Activated T-cell treated with anti-CD3 and anti-CD28 coated beads for 1 hour (primary cell): ENCODE data around the gene COPE.

Source experiments
- DNase-seq: peaks from one replicate; pipeline ENCODE4 v3.0.0-alpha.2; 2020; ENCODE audit warnings: low read depth

The COPE gene

DNA sequence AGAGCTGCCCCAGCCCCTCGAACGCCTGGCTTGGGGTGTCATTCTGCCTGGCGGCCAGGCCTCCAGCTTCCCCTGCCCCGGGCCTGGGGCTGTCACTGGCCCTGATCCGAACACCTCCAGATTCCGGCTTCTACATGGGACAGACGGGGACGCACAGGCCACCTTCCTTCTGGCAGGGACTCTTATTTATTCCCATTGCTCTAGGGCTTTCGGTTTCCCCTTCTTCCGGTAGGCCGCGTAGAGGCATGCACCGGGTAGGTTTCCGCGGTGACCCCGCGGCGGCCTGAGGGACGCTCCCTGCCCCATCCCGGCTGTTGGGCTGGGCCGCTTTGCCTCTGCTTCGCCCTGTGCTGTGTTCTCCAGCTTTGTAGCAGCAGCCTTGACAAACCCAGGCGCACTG, 51.4 kb downstream of the COPE start:
- DNase-seq, result no peak

DNA sequence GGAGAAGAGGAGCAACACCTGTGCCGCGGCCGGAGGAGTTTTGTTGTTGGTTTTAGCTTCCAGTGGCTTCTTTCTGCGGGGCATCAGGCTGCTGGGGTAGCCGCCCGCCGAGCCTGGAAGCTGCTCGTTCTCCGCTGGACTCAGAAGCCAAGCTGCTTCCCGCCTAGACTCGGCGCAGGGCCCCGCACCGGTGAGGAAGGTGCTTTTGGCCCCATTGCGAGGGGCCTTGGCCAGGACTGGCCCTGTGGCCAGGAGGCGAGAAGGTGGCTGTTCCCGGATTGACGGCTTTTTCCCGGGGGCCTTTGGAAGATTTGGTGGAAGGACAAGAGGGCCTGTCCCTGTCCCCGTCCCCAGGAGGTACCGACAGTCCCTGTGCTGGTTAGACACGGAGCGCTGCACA, 52.0 kb downstream of the COPE start:
- no peak for DNase-seq

DNA sequence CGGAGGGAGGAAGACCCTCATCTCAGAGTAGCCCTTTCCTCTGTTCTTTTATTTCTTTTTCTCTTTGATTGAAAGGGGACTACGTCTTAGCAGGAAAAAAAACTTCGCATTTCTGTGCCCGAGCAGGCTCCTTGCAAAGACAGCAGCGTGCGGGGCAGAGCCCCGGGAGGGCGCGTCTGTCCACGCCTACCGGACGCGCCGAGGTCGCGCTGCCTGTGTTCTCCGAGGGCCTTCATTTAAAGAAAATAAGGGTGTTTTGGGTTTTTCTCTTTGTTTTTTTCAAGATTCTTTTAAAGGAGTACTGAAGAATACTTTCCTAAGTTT, 52.4 kb downstream of the COPE start:
- no peak for DNase-seq

DNA sequence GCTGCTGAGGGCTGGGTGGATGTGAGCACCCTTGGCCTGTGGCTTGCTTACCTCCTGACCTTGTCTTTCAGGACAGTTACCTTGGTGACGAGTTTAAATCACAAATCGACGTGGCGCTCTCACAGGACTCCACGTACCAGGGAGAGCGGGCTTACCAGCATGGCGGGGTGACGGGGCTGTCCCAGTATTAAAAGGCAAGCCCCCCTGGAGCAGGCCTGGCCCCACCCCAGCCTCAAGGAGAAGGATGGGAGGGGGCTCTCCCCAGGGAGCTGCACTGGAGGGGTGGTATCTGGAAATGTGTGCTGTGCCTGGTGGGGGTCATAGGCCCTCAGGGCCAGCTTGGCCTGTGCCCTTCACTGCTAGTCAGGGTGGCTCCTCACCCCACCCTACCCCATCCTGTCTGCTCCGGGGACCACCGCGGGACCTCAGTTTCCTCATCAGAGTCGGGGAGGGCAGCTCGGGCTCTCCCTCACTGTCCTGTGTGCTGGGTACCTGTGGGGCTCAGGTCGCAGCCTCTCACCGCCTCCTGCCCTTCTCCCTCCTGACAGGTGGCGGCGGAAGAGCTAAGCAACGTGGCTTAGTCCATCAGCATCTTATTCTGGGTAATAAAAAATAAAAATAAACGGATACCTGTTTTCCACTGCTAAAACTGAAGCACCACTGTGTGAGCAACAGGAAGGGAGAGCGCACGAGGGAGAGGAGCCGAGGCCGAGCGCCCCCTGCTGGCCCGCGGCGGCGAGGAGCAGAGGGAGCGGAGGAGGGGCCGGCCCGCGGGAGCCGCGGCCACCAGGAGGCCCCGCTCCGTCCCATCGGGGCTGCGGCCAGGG, 53.0 kb downstream of the COPE start:
- peak; percentile 51 for DNase-seq

DNA sequence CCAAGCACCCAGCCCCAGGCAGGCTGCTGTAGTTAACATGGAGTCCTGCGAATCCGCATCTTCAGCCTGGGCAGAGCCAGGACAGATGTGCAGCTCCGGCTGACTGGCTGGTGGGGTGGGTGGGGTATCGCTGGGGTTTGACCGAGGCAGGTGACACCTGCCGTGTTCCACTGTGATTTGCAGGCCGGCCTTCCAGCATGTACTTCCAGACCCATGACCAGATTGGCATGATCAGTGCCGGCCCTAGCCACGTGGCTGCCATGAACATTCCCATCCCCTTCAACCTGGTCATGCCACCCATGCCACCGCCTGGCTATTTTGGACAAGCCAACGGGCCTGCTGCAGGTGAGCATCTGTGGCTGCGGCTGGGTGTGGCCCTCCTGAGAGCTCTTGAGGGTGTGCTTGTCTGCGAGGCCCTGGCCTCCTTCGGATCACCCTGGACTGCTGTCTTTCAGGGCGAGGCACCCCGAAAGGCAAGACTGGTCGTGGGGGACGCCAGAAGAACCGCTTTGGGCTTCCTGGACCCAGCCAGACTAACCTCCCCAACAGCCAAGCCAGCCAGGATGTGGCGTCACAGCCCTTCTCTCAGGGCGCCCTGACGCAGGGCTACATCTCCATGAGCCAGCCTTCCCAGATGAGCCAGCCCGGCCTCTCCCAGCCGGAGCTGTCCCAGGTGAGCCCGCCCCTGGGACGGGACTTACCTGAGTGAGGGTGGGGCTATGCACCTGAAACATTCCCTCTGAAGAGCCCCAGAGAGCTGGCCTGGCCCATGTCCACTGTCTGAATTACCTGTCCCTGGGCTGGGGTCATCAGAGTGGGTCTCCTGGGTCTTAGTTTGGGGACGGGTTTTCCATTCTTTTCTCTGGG, 53.8 kb downstream of the COPE start:
- DNase-seq, result no peak

DNA sequence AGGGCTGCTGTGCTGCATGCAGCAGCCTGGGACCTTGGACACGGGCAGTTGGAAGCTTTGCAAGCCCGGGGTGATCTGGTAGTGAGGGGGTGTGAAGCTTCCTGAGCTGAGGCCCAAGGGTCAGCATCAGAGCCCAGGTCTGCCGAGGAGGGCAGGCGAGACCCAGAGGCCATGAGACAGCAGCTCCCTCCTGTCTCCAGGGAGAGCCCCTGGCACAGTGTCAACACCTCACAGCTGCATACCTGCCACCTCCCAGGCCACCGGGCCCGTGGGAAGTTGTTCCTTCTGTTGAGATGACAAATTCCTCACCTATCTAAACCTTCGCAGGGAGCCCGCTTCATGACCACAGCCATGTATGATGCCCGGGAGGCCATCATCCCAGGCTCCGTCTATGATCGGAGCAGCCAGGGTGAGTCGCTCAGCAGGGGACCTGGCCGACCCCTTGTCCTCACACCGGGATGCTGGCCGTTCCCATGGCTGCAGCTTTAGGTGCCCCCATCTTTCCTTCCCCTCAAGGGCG, 55.3 kb downstream of the COPE start:
- DNase-seq, result no peak

DNA sequence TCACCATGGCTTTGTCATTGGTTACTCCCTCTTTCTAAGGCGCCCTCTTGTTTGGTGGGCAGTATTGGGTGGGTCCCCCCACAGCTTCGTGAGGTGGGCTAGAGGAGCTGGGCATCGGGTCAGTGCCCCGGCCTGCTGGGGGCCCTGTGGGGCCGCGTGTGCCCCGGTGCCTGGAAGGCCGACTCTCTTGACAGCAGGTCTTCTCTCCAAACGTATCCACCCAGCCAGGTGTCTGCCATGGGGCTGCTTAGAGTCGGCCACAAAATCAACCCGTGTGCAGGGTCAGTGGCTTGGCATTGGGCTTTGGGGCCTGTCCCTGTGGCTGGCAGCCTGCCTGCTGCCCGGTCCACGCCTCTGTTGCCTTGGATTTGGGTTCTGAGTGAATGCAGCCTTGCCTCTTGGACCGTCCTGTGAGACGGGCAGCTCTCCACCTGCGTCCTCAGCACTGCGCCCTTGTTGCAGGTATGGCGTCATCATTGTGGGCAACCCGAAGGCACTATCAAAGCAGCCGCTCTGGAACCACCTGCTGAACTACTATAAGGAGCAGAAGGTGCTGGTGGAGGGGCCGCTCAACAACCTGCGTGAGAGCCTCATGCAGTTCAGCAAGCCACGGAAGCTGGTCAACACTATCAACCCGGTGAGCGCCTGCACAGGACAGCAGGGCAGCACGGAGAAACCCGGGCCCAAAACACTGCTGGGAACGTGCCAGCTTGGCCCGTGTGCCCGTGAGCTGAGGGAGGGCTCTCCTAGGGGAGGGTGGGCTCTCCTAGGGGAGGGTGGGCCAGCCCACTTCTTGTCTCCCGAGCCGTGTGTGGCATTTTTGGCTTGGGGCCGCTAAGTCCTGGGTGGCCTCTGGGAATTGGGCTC, 56.0 kb downstream of the COPE start:
- no peak for DNase-seq

DNA sequence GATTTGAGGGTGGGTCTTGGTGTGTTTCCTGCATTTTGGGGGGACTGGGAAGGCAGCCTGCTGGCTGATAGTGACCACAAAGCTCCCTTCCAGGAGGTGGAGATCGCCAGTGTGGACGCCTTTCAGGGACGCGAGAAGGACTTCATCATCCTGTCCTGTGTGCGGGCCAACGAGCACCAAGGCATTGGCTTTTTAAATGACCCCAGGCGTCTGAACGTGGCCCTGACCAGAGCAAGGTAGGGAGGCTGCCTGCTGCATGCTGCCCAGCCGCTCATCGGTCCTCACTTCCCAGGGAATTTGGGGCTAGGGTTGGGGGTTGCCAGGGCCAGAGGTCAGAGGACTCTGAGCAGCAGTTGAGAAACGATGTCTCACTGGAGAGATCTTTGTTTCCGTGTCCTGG, 57.3 kb downstream of the COPE start:
- no peak for DNase-seq

DNA sequence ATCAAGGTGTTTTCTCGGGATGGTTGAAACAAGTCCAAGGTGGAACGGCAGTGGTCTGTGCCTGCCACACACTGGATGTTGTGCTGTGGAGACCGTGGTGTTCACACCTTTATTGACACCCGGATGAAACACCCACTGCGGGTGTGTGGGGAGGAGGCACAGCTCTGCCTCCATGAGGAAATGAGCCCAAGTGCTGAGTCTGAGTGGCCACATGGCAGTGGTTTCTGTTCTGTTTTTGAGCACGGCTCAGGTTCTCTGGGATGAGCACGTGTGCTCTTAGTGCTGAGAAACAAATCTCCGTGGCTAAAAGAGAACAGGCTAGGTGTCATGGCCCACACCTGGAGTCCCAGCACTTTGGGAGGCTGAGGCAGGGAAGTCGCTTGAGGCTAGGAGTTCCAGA, 58.0 kb downstream of the COPE start:
- no peak for DNase-seq

DNA sequence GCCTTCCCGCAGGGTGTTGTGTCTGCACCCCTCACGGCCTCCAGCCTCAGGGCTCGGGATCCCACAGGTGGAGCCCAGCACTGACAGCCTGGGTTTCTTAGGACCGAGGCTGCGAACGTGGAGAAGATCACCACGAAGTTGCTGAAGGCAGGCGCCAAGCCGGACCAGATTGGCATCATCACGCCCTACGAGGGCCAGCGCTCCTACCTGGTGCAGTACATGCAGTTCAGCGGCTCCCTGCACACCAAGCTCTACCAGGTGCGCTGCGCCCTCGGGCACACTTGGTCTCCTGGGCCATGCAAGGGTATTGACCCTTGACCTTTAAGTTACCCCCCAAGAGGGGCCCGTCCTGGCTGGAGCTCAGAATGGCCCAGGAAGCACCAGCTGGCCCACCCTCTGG, 58.5 kb downstream of the COPE start:
- DNase-seq, result no peak

DNA sequence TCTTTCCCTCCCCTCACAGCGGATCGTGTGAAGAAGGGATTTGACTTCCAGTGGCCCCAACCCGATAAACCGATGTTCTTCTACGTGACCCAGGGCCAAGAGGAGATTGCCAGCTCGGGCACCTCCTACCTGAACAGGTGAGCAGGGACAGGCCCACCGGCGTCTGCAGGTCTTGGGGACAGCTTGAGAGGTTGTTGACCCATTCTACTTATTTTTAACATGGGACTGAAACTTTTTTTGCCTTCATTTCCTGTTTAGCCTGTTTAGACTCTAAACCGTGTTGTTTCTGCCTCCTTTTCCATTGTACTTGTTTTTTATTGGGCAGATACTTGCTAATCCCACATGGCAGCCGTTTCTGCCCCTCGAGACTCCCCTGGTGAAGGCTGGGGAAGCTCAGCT, 58.9 kb downstream of the COPE start:
- no peak for DNase-seq

DNA sequence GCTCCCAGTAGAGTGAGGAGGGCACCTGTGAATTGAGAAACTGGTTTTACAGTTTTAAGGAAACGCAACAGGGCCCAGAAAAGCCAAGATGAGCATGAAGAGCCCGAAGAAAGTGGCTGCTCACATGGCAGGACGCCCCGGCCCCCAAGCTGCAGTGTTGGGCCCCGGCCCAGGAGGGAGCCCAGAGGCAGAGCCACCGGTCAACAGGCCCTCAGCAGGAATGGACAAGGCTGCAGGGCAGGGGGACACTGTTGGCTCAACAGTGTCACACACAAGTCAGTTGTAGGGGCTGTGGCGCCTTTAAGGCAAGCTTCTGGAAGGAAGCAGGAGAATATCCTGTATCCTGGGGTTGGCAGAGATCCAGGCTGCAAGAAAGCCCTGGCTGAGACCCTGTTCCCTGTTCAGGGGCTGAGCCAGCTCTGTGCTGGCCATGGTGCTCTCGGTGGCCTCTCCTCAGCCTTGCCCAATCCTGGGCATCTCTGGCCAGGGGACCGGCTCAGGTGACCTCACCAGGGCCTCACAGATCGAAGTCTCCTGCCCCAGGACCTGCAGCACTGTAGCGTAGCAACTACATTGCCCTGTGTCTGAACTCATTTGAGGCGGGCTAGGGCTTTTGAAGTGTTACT, 59.4 kb downstream of the COPE start:
- DNase-seq, result no peak

DNA sequence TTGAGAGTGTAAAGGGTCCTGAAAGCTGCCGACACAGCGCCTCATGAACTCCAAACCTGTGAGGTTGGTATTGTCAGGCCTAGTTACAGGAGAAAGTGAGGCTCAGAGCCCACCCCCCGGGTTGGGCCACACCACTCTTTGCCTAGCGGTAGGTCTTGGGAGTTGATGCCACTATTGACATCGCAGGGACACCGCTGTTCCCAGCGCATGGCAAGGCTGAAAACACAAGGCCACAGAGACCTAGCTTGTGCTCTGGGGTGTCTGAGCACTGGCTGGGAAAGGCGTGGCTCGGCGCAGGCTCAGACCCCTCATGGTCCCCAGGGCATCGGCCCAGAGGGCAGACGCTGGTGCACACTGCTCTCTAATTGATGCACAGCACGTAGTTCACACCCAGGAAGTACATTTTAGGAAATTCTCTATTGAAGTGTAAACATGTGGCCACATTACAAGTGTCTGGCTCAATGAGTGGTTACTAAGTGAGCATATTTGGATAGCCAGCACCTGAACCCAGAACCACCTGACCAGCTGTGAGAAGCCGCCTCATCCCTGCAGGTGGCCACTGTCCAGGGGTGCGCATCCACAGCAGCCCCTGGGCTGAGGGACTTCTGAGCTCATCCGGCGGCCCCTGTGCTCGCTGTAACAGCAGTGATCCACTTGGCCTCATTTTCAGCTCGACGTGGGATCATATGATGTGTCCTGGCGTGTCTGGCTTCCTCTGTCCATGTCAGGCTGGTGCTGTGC, 60.1 kb downstream of the COPE start:
- no peak for DNase-seq

DNA sequence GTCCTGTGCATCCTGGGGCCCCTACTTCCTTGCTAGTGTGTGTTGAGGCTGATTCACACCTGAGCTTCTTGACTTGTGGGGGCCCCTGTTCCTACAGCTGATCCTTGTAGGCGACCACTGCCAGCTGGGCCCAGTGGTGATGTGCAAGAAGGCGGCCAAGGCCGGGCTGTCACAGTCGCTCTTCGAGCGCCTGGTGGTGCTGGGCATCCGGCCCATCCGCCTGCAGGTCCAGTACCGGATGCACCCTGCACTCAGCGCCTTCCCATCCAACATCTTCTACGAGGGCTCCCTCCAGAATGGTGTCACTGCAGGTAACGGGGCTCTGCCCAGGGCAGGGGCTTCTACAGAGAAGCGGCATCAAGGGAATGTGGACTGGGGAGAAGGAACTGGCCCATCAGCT, 62.0 kb downstream of the COPE start:
- no peak for DNase-seq

DNA sequence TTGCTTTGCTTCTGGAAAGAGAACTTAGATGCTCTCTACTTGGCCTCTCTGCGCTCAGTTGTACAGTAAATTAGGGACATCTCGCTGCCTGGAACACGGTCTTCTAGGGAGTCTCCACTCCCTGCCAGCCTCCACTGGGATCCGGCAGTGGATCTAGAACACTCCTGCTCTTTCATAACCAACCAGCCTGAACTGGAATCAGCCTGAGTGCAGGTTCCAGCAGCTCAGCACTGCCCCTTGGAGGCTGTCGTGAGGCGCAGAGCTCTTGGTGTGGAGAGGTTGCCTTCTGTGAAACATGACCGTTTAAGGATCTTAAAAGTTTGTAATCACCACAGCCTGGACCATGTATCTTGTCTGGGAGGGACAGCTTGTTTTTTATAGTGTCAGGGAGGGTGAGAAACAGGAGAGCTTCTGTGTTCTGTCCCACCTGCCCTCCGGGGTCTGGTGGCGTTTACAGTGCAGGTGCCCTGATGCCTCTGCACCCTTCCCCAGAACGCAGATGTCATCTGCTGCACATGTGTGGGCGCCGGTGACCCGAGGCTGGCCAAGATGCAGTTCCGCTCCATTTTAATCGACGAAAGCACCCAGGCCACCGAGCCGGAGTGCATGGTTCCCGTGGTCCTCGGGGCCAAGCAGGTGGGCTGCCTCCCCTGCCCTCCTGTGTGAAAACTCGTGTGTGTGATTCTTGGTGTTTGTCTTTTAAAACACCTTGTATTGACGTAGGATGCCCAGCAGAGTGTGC, 62.6 kb downstream of the COPE start:
- DNase-seq, result no peak

DNA sequence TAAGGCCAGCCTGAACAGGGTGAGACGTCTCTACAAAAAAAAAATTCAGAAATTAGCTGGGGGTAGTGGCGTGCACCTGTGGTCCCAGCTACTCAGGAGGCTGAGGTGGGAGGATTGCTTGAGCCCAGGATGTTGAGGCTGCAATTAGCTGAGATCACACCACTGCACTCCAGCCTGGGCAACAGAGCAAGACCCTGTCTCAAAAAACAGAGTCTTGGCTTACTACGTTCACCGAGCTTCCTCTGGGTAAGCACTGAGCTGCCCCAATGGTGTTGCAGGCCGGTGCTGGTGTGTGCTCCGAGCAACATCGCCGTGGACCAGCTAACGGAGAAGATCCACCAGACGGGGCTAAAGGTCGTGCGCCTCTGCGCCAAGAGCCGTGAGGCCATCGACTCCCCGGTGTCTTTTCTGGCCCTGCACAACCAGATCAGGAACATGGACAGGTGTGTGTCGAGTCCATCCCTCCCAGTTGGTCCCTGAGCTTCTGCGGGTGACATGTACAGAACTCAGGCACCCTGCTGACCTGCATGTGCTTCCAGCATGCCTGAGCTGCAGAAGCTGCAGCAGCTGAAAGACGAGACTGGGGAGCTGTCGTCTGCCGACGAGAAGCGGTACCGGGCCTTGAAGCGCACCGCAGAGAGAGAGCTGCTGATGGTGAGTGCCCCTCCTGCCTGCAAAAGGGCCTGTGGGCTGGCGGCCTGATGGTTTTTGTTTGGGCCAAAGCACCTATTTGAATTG, 63.4 kb downstream of the COPE start:
- DNase-seq, result no peak

DNA sequence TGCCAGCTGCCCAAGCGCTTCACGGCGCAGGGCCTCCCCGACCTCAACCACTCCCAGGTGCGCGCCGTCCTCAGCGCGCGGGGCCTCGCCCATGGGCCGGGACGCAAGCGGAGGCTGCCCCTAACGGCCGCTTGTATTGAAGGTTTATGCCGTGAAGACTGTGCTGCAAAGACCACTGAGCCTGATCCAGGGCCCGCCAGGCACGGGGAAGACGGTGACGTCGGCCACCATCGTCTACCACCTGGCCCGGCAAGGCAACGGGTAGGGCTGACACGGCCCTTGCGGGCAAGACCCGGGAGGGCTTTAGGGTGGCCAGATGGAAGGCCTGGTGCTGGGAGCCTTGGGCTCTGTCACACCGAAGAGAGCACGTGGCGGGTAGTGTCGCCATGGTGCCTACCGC, 64.2 kb downstream of the COPE start:
- no peak for DNase-seq

DNA sequence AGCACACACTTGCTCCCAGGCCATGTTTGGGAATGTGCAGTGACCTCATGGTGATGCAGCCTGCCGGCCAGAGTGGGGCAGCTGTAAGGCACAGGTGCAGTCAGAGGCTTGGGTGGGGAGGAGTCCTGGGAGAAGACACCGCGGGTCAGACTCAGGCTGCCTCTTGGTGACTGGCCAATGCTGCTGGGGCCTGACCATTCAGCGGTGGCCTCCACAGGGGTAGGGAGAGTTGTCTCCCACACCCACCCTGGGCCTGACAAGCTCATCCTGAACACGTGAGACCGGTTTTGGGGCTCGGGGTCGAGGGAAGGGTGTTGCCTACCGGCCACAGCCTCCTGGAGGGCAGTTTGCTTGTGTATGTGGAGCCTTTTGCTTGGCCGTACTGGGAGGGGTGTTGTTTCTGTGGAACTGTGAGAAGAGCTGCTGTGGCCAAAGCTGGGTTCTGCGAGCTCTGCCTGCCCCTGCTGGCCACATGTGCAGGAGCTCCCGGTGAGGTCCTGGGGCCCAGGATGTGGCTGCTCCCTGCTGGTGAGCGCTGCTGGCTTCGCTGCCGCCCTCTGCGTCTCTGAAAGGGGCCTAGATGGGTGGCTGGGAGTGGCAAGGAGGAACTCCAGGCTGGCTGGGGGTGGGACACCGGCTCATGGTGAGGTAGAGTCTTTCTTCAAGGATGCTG, 65.3 kb downstream of the COPE start:
- DNase-seq, result no peak

DNA sequence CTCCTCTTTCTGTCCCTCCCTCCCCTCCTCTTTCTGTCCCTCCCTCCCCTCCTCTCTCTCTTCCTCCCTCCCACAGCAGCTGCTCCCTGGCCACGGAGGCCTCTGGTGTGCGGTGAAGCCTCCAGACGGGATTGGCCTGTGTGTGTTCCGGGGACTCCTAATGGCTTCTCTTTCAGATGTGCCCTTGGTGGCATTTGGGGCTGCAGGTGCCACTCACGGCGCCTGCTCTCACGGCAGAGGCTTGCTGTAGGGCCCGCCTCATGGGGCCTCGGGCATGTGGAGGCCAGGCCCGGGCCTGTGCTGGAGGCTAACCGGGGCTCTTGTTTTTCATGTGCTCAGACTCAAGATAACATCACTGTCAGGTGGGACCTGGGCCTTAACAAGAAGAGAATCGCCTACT, 66.5 kb downstream of the COPE start:
- no peak for DNase-seq
